Mononuclear cell (primary cell): ENCODE data around the gene CYTH1. TPM values are rescaled to one million over a fixed set of nuclear protein-coding genes. Genes with fewer than 3 reads are reported as not detected.
A peak's percentile ranks its signal among the peaks of the same experiment; 100 is the strongest.

Source experiments
- H3K27me3 ChIP-seq: 2 replicates; pipeline ENCODE4 v1.6.0; 2011; ENCODE audit warnings: low read length, control low read depth; ENCODE audit not compliant: insufficient read depth
- H3K4me1 ChIP-seq: 2 replicates; pipeline ENCODE4 v1.5.1; 2011; ENCODE audit warnings: mild to moderate bottlenecking, low read length, control low read depth; ENCODE audit not compliant: insufficient read depth
- H3K4me3 ChIP-seq: 2 replicates; pipeline ENCODE4 v1.5.1; 2011; ENCODE audit warnings: mild to moderate bottlenecking, low read length, moderate library complexity
- H3K9me3 ChIP-seq: 2 replicates; pipeline ENCODE4 v1.5.1; 2011; ENCODE audit warnings: low read depth, mild to moderate bottlenecking, control low read depth, low read length
- total RNA-seq: library from RNA; depleted of rRNA; stranded (reverse); fragments of >200 nt; gene quantifications from one replicate; pipeline ENCODE4 v1.2.3, GENCODE V29; 2012

Gene CYTH1
- 273 TPM for total RNA-seq

- H3K9me3 ChIP-seq, result no peaks in the 10 kb centered on the region
- peak within 1 kb of the TSS; percentile 96 for H3K4me3 ChIP-seq
- no peaks in the 10 kb centered on the region for H3K27me3 ChIP-seq
- H3K4me1 ChIP-seq, result peaks cover 81% of the 10 kb centered on the region
Measured at GRCh38 chr17:78781893-78782304, at the start of gene CYTH1. Gene CYTH1 (minus strand): TSS chr17:78782273. CDS start chr17:78782223, 50 bp downstream.

- Histone ChIP-seq H3K4me1 (peaks cover 31% of the 10 kb centered on the region), H3K9me3 (no peaks in the 10 kb centered on the region), H3K27me3 (no peaks in the 10 kb centered on the region), H3K4me3 (no peak overlapping the region)
Measured at GRCh38 chr17:78829477-78829876, 47.4 kb upstream of the CYTH1 start.

GRCh38 chr17:78828470-78829185 lies 46.6 kb upstream of the CYTH1 start:
- no peak overlapping the region for H3K4me3 ChIP-seq
- no peaks in the 10 kb centered on the region for H3K27me3 ChIP-seq
- H3K9me3 ChIP-seq, result no peaks in the 10 kb centered on the region
- peaks cover 31% of the 10 kb centered on the region for H3K4me1 ChIP-seq

GRCh38 chr17:78826836-78827509 lies 44.9 kb upstream of the CYTH1 start:
- no peak overlapping the region for H3K4me3 ChIP-seq

GRCh38 chr17:78826421-78826820 lies 44.3 kb upstream of the CYTH1 start:
- no peaks in the 10 kb centered on the region for H3K27me3 ChIP-seq
- H3K4me1 ChIP-seq, result peaks cover 31% of the 10 kb centered on the region
- H3K4me3 ChIP-seq, result no peak overlapping the region
- H3K9me3 ChIP-seq, result no peaks in the 10 kb centered on the region

More at GRCh38 chr17:78826836-78827509, 44.9 kb upstream of the CYTH1 start:
- H3K27me3 ChIP-seq, result no peaks in the 10 kb centered on the region
- peaks cover 31% of the 10 kb centered on the region for H3K4me1 ChIP-seq
- H3K9me3 ChIP-seq, result no peaks in the 10 kb centered on the region

- no peak overlapping the region for H3K4me3 ChIP-seq
Measured at GRCh38 chr17:78825696-78826095, 43.6 kb upstream of the CYTH1 start.

GRCh38 chr17:78824240-78824639 lies 42.2 kb upstream of the CYTH1 start:
- Histone ChIP-seq H3K9me3 (no peaks in the 10 kb centered on the region), H3K4me1 (peaks cover 47% of the 10 kb centered on the region), H3K4me3 (no peak overlapping the region), H3K27me3 (no peaks in the 10 kb centered on the region)

More at GRCh38 chr17:78825696-78826095, 43.6 kb upstream of the CYTH1 start:
- Histone ChIP-seq H3K4me1 (peaks cover 35% of the 10 kb centered on the region), H3K27me3 (no peaks in the 10 kb centered on the region), H3K9me3 (no peaks in the 10 kb centered on the region)

- H3K9me3 ChIP-seq, result no peaks in the 10 kb centered on the region
- peaks cover 54% of the 10 kb centered on the region for H3K4me1 ChIP-seq
- no peak overlapping the region for H3K4me3 ChIP-seq
- H3K27me3 ChIP-seq, result no peaks in the 10 kb centered on the region
Measured at GRCh38 chr17:78823282-78824046, 41.4 kb upstream of the CYTH1 start.

- peaks cover 58% of the 10 kb centered on the region for H3K4me1 ChIP-seq
- no peak overlapping the region for H3K4me3 ChIP-seq
- H3K9me3 ChIP-seq, result no peaks in the 10 kb centered on the region
- H3K27me3 ChIP-seq, result no peaks in the 10 kb centered on the region
Measured at GRCh38 chr17:78822552-78822951, 40.5 kb upstream of the CYTH1 start.

- Histone ChIP-seq H3K27me3 (no peaks in the 10 kb centered on the region), H3K9me3 (no peaks in the 10 kb centered on the region), H3K4me3 (no peak overlapping the region), H3K4me1 (peaks cover 57% of the 10 kb centered on the region)
Measured at GRCh38 chr17:78821961-78822360, 39.9 kb upstream of the CYTH1 start.

- Histone ChIP-seq H3K4me1 (peaks cover 52% of the 10 kb centered on the region), H3K27me3 (no peaks in the 10 kb centered on the region), H3K9me3 (no peaks in the 10 kb centered on the region), H3K4me3 (no peak overlapping the region)
Measured at GRCh38 chr17:78820841-78821240, 38.8 kb upstream of the CYTH1 start.

- Histone ChIP-seq H3K27me3 (no peaks in the 10 kb centered on the region), H3K9me3 (no peaks in the 10 kb centered on the region), H3K4me3 (no peak overlapping the region), H3K4me1 (peaks cover 44% of the 10 kb centered on the region)
Measured at GRCh38 chr17:78819806-78820792, 38.0 kb upstream of the CYTH1 start.

GRCh38 chr17:78819402-78819801 lies 37.3 kb upstream of the CYTH1 start:
- Histone ChIP-seq H3K9me3 (no peaks in the 10 kb centered on the region), H3K27me3 (no peaks in the 10 kb centered on the region), H3K4me3 (no peak overlapping the region), H3K4me1 (peaks cover 42% of the 10 kb centered on the region)

- Histone ChIP-seq H3K4me1 (peaks cover 42% of the 10 kb centered on the region), H3K27me3 (no peaks in the 10 kb centered on the region)
Measured at GRCh38 chr17:78818932-78819331, 36.9 kb upstream of the CYTH1 start.

More at GRCh38 chr17:78818932-78819331, 36.9 kb upstream of the CYTH1 start:
- Histone ChIP-seq H3K4me3 (no peak overlapping the region), H3K9me3 (no peaks in the 10 kb centered on the region)
